GM21529 (cell line): ENCODE results near the gene IGF2BP2.
A peak's percentile ranks its signal among the peaks of the same experiment; 100 is the strongest.
"Not testable (repeated sequence)": the region's sequence is repeated elsewhere in the genome, so short reads cannot be mapped to it uniquely, and the experiment has no call there.

Experiments used
- ATAC-seq: cut with Tn5 transposase; IDR thresholded peaks from one replicate; pipeline ENCODE4 v1.9.1; 2021; ENCODE audit not compliant: unreplicated experiment

The IGF2BP2 gene

DNA sequence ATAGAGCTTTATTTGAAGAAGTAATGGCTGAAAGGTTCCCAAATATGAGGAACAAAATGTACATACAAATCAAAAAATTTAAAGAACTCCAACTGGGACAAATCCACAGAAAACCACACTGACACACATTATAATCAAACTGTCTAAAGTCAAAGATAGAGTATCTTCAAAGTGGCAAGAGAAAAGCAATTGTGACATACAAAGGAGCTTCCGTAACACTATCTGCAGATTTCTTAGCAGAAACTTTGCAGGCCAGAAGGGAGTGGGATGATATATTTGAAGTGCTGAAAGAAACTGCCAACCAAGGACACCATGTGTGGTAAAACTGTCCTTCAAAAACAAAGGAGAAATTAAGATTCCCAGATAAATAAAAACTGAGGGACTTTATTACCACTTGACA, 146.8 kb downstream of the IGF2BP2 start:
- no peak for ATAC-seq

DNA sequence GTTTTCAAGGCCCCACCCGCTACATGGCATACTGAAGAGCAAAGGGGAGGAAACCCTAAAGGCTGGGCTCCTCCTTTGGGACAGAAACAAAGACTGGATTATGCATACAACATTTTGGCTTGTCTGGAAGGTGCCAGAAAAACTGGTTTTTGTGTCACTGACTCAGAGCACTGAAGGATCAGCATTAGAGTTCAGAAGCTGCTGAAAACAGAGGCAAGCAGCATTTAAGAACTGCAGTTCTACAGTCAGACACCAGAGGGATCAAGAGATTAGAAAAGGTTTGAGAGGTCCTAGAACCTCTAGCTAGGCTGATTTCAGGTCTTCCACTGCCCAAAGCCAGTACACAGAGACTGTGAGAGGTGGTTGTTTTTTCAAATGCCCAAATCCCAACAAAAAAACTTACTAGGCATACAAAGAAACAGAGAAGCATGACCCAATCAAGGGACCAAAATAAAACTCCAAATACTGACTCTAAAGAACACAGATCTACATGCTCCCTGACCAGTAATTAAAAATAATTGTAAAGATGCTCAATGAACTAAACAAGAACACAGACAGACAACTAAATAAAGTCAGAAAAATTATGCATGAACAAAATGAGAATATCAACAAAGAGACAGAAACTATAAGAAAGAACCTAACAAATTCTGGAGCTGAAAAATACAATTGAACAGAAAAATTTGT, 147.6 kb downstream of the IGF2BP2 start:
- ATAC-seq = peak; percentile 59

DNA sequence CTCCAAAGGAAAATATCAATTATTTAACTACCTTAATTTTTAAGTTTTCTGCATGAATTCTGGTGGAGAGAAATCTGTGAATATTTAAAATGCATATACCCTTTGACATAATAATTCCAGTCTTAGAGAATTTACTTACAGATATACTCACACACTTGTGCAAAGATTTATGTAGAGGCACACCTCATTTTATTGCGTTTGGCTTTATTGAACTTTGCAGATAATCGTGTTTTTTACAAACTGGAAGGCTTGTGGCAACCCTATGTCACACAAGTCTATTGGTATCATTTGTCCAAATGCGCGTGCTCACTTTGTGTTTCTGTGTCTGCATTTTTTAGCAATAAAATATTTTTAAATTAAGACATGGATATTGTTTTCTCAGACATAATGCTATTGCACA, 157.3 kb downstream of the IGF2BP2 start:
- no peak for ATAC-seq

DNA sequence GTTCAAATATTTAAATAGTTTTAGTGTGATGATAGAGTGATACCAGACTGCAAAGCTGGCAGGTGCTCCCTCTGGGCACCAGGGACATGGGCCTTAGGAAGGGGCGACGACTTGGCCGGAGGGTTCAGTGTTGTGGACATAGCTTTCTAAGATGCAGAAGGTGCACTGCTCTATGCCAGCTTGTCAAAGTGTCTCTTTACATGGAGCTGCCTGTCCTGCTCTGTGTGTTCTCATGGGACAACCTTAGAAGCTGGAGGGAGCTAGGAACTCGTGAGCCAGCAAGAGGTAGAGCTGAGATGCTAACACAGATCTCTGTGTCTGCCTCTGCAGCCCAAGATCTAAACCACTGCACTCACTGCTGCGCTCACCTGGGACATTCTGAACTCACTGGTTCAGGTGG, 160.9 kb downstream of the IGF2BP2 start:
- no peak for ATAC-seq

DNA sequence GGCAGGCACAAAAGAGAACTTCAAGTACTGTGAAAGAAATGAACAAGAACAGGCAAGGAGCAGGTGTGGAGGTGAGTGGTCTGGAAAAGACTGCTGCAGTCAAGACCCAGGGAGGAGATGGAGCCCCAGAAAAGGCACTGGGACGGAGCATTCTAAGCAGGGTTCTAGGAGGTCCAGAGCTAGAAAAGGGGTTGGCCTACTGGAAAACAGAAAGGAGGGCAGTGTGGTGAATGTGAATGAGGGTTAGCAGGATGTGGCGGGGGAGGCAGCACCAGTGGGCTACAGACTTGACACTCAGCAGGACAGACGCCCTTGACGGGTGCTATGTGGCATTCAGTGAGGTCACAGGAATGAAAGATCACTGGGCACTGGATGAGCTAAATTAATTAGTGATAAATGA, 163.1 kb downstream of the IGF2BP2 start:
- no peak for ATAC-seq

DNA sequence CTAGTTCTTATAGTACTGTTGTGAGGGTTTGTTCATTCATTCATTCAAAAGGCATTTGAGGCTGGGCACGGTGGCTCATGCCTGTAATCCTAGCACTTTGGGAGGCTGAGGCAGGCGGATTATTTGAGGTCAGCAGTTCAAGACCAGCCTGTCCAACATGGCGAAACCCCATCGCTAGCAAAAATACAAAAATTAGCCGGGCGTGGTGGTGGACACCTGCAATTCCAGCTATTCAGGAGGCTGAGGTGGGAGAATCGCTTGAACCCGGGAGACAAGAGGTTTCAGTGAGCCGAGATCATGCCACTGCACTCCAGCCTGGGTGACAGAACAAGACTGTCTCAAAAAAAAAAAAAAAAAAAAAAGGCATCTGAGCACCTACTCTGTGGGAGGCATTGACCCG, 163.5 kb downstream of the IGF2BP2 start:
- ATAC-seq = not testable (repeated sequence)

DNA sequence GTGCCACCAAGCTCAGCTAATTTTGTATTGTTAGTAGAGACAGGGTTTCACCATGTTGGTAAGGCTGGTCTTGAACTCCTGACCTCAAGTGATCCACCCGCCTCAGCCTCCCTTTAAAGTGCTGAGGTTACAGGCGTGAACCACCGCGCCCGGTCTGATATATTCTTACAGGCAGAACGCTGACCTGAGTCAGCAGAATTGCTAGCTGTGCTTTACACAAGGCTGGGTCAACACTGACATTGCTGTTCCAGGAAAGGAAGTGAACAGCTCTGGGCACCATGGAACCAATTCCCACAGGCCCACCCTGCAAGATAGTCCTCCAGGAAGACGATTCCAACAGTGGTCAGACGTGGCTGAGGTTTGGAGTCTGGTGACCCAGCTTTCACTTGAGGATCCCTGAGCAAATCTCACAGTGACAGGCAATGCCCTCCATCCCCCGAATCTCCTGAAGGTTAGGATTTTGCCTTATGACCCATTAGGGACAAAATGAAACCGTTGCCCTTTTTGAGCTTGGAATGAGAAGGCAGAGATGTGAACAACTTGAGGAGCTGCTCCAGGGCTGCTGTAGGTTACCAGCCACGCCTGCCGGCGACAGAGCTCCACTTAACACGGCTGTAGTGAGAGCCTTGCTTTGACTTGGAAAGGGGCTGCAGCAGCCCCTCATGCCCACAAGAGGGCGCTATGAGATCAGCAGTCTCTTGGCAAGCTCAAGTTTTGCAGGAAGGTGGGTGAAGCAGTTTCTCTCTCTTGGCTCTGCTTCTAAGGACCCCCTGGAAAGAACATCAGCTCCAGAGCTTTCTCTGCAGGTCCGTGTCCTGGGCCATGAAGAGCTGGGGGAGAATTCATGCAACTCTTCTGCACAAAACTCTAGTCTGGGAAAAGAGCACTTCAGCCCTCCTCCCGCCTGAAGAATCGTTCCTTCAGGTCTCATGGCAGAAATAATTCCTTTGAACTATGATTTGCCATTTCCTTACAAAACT, 164.6 kb downstream of the IGF2BP2 start:
- peak; percentile 80 for ATAC-seq

DNA sequence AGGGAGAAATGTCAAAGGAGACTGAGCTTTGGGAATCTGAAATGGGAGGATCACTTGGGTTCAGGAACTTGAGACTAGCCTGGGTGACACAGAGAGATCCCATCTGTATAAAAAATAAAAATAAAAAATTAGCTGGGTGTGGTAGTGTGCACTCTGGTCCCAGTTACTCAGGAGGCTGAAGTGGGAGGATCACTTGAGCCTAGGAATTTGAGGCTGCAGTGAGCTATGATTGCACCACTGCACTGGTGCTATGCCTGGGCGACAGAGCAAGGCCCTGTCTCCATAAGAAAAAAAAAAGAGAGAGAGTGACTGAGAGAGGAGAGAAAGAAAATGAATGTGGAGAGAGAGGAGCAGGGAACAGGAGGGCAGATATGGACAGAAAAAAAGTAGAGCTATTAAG, 165.9 kb downstream of the IGF2BP2 start:
- no peak for ATAC-seq

DNA sequence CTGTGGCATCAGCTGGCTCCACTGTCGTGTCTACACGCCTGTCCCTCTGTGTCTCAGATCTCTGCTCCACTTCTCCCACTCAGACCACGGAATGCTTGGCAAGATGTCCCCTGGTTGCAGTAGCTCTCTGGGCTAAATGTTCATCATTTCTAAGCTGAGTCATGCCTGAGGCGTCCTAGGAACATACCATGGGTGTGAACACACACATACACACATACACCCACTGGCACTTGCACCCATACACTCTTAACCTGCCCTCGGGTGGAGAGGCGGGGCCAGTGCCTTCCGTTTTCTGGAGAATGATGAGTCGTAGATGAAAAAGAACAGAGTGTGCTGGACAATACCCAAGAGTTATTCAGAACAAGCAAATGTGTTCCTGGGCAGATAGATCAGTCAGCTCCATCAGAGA, 166.3 kb downstream of the IGF2BP2 start:
- no peak for ATAC-seq

DNA sequence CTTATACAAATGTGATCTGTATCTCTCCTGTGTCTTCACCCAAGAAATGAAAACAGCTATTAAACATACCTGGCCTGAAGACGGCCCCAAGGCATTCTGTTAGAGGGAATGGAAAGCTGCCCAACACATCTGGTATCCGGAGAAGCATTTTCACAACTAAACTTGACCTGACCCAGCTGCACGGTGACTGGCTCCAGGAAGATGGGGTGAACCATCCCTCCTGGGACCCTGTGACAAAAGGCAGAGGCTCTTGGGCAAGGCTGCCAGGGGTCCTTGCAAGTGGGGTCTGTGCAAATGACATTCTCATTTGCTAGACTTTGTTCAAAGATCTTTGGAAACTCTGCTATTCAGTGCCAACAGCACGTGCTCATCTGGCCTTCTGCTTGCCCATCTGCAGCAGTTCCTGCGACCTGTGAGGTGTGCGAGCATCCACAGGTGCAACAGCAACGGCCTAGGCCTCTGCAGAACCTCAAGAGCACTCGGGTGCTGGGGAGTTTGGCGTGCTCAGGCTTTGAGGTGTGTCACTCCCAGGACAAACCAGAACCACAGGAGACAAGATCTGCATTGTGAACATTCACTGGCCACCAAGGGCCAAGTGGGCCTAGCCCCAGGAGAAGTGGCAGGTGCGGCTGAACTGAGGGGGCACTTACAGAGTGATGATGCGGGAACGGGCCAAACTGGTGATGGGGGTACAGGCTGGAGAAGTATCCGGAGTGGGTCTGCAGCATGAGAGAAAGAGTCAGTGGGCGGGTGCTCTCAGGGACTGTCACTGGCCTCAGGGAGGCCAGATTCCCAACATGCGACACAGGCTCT, 166.9 kb downstream of the IGF2BP2 start:
- ATAC-seq = no peak

DNA sequence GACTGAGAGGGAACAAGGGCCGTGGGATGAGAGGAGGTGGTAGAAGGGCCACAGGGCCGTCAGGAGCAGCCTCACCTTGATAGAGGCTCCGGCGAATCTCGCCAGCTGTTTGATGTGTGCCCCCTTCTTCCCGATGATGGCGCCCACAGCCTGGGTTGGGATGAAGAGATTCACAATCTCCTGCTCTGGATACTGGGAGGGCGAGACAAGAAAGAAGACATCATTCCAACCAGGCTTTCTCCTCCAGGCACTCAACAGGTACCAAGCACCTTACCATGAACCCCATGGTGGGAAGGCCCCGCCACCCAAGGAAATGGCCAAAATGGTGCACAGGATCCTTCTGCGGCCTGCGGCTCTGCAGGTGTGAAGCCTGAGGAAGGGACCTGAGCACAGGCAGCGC, 167.6 kb downstream of the IGF2BP2 start:
- no peak for ATAC-seq

DNA sequence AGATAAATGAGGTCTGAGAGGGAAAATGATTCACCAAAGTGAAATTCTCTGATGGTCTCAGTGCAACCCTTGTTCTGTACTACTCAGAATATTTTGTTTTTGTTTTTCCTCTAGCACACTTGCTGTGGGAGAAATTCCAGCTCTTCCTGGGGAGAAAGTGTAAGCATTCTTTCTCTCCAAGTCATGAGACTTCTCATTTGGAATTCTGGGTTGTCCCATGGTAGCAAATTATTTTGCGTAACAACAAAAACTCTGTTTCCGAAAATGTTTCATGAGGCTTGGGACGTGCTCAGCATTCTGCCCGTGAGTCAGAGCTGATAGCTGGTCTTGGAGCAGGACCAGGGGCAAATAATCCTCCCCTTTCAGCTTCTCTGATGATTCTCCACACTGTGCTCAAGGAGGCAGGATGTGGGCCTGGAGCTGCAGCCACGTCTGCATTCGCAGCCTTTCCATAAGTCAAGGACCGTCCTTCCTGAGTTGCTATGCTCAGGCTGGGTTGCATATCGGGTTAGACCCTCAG, 168.5 kb downstream of the IGF2BP2 start:
- no peak for ATAC-seq

DNA sequence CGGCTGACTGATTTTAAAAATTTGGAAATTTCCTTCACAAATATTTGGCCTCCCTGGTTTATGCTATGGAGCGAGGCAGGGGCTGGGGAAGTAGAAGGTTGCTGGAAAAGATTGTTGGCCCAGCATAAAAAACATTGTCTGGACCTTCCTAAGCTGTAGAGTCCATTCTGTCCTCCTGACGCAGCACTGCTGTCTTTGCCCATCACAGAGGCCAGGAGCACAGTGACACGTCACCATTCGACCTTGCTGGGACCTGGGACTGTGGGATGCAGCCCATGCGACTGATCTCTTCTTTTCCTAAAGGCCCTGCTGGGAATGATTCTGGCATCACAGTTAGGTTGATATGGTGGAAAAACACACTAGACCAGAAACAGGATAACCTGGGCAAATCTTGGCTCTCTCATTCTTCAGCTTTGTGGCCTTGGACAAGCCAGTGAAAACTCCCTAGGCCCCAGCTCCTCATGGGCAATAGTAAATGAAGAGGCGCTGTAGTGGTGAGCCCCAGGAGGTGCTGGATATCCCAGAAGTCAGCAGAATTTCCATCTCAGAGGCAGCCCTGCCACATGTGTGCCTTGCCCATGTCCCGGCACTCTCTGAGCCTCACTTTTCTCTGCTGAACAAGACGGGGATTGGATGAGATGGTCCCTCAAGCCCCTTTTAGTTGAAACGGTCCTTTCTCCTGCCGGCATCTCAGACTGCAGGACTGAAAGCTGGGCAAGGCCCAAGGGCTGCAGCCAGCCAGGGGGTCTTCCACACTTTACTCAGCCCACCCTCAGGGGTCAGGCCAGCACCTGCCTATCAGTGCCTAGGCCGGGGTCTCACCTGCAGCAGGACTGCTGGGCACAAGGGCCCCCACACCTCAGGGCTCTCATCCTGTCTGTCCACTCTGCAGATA, 169.2 kb downstream of the IGF2BP2 start:
- ATAC-seq = no peak

DNA sequence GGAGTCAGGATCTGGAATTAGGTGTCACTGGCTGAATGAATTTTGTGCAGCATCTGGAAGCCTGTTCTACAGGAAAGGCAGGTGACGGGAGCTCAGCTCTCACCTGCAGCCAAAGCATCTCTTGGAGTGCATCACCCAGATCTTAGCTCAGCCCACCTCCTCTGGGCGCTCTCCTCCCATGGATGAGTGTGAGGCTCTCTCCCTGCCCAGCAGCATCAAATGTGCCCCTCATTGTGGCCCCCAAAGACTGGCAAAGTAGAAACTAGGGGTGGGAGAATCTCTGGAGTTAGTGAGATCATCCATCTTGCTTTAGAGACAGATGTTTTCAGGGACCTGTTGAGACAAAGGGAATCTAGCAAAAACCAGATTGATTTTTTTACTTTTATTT, 170.1 kb downstream of the IGF2BP2 start:
- no peak for ATAC-seq

DNA sequence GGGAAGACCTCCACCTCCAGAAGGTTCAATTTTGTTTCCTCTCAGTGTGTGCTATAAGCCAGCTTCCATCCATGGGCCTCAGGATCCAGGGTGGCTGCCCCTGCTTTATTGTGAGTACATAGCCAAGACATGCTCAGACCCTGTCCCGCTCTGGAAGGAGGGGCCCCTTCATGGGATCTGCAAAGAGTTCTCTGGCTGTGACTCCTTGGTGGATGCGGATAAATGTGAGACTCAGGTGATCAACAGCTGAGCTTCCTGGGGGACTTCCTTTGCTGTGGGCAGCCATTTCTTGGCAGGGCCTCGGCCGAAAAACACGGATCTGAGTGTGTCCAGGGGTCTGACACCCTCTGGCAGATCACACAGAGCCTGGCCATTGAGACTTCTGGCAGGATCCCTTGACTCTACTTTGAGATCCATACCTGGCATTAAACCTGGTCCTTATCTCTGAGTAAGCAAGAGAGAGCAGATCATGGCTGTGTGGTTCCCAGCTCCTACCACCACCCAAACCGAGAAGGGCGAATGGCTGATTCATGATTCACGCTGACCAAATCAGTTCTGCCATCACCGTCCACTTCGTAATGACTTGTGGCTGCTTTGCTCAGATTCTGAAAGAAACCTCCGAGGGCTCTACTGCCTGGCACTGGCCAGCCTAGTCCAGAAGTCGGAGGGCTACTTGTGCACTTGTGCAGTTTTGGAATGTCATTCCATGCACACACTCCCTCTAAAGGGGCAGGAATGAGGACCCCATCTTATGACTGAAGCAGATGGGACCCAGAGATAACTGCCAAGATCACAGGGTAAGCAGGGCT, 170.7 kb downstream of the IGF2BP2 start:
- ATAC-seq = no peak

DNA sequence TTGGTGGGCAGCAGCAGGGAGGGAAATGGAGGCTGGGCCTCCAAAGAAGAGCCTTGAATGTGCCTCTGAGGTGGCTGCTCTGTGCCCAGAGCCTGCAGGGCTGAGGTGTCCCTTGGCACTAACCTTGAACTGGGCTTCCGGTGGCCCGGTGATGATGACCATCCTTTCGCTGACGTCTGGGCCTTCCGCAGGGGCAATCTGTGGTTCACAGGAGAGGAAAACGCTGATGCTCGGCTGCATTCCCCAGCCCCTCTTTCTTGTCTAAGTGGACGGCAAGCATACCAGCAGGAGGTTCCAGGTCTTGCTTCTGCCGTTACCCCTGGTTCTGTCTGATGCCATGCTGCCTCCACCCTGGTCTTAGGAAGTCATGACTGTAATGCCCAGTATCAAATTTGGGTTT, 172.9 kb downstream of the IGF2BP2 start:
- no peak for ATAC-seq

DNA sequence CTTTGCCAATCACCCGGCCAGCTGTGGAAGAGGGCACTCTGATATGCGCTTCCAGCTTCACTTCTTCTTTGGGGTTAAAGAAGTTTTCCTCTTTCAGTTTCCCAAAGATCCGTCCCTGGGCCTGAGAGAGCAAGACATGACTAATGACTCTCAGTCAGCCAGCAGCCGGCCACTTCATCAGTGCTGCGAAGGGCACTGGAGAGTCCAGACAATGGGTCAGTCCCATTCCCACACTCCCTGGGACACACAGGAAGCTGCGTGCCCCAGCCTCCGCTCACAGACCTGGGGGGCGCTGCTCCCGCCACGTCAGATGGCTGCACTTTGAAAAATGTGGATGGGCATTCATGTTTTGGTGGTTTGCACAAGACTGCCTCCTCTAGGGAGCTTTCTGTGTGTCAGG, 175.4 kb downstream of the IGF2BP2 start:
- no peak for ATAC-seq

DNA sequence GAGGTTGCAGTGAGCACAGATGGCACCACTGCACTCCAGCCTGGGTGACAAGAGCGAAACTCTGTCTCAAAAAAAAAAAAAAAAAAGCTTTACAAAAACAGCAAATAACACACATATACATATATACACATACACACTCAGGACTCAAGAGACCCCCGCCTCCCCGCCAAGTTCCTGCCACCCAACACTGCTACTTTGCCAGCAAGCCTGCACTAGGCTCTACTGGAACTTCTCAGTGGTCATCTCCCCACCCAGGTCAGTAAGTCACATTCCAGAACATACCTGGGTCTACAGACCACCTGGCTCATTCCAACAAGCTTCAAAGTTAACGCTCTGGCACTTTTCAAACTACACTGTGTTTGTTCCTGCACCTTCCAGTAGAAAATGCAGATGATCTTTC, 176.4 kb downstream of the IGF2BP2 start:
- no peak for ATAC-seq

DNA sequence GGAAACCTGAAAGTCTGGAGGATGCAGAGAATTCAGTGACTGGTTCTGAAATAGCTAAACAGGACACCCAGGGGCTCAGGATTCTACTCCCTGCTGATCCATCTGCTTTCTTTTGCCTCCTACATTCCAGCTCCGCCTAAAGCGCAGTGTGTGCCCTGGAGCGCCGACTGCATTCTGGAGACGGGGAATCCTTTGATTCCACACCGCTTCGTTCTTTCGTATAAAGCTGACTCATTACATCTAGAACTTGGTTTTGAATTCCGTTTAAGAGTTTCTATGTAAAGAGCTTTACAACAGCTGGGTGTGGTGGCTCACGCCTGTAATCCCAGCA, 177.0 kb downstream of the IGF2BP2 start:
- no peak for ATAC-seq
